Thoracic aorta (tissue), 2 donors: ENCODE measurements around the gene ARL6IP5. TPM values are rescaled to one million over a fixed set of nuclear protein-coding genes. Genes with fewer than 3 reads are reported as not detected.
A peak's percentile ranks its signal among the peaks of the same experiment; 100 is the strongest.

Source experiments
- ATAC-seq: fragments of 150-250 bp; one replicate; pipeline ENCODE4 v1.8.0; 2017; ENCODE audit warnings: low read depth; ENCODE audit not compliant: insufficient number of reproducible peaks, low FRiP score
- DNase-seq: peaks from one replicate; pipeline ENCODE4 v3.0.0-alpha.2; 2020; ENCODE audit warnings: low spot score
- H3K27ac ChIP-seq, 2 donors: fragments of 200-600 bp; sonication (generic); 1 replicate in 1 of 2; 2 replicates in 1 of 2; pipeline ENCODE4 v1.5.1; 2016; ENCODE audit warnings: mild to moderate bottlenecking in 2 of 2, moderate library complexity in 2 of 2
- H3K27me3 ChIP-seq: fragments of 200-600 bp; sonication (generic); replicated peaks from 2 replicates; pipeline ENCODE4 v1.6.0; 2016; ENCODE audit warnings: mild to moderate bottlenecking; ENCODE audit not compliant: insufficient read depth
- H3K36me3 ChIP-seq: fragments of 200-600 bp; sonication (generic); one replicate; pipeline ENCODE4 v1.5.1; 2016
- H3K4me1 ChIP-seq, 2 donors: fragments of 200-600 bp; sonication (generic); 1 replicate in 1 of 2; 2 replicates in 1 of 2; pipeline versions ENCODE4 v1.5.1 to v1.6.0; 2016; ENCODE audit warnings: low read depth in 2 of 2, mild to moderate bottlenecking in 1 of 2; ENCODE audit not compliant: control insufficient read depth in 1 of 2
- H3K4me3 ChIP-seq: fragments of 200-600 bp; sonication (generic); 2 replicates; pipeline ENCODE4 v1.5.1; 2016; ENCODE audit warnings: mild to moderate bottlenecking
- H3K9me3 ChIP-seq: fragments of 200-600 bp; sonication (generic); 2 replicates; pipeline ENCODE4 v1.5.1; 2016
- CTCF ChIP-seq: fragments of 200-600 bp; sonication (generic); IDR thresholded peaks from one replicate; pipeline ENCODE4 v1.5.1; 2019; ENCODE audit warnings: antibody characterized with exemption
- total RNA-seq, 2 donors: library from RNA; depleted of rRNA; stranded (reverse); fragments of >200 nt; gene quantifications; one replicate each; pipeline versions ENCODE4 v1.1.0 to v1.2.3, GENCODE V29; 2016

ARL6IP5 gene
- total RNA-seq, 2 donors from 2014 or later, result 195 to 269 TPM

- Histone ChIP-seq H3K4me3 (no peak overlapping the region), H3K27ac (no peak overlapping the region), H3K36me3 (no peaks in the 10 kb centered on the region), H3K9me3 (no peaks in the 10 kb centered on the region), H3K4me1 (peaks cover 0 to 7% of the 10 kb centered on the region in 2 donors), H3K27me3 (no peaks in the 10 kb centered on the region)
- DNase-seq, result no peak
- no peak for TF ChIP-seq CTCF
- ATAC-seq, result no peak
Measured at GRCh38 chr3:69116897-69117296, 32.2 kb downstream of the ARL6IP5 start.

GRCh38 chr3:69118555-69118954 lies 33.8 kb downstream of the ARL6IP5 start:
- Histone ChIP-seq H3K27me3 (no peaks in the 10 kb centered on the region), H3K27ac (no peak overlapping the region), H3K36me3 (no peaks in the 10 kb centered on the region), H3K9me3 (no peaks in the 10 kb centered on the region), H3K4me1 (peaks cover 0 to 7% of the 10 kb centered on the region in 2 donors), H3K4me3 (no peak overlapping the region)
- no peak for TF ChIP-seq CTCF
- DNase-seq (no peak), ATAC-seq (no peak)

- Histone ChIP-seq H3K4me1 (peaks cover 0 to 7% of the 10 kb centered on the region in 2 donors), H3K27ac (no peak overlapping the region), H3K4me3 (no peak overlapping the region), H3K9me3 (no peaks in the 10 kb centered on the region), H3K36me3 (no peaks in the 10 kb centered on the region), H3K27me3 (no peaks in the 10 kb centered on the region)
- no peak for ATAC-seq
- no peak for DNase-seq
- TF ChIP-seq CTCF, result no peak
Measured at GRCh38 chr3:69119138-69119537, 34.4 kb downstream of the ARL6IP5 start.

GRCh38 chr3:69119681-69120080 lies 34.9 kb downstream of the ARL6IP5 start:
- no peak overlapping the region for H3K27ac ChIP-seq

GRCh38 chr3:69120879-69121464 lies 36.2 kb downstream of the ARL6IP5 start:
- TF ChIP-seq CTCF, result peak; percentile 95
- Histone ChIP-seq H3K36me3 (no peaks in the 10 kb centered on the region), H3K4me1 (peaks cover 0 to 2% of the 10 kb centered on the region in 2 donors), H3K4me3 (no peak overlapping the region), H3K27me3 (no peaks in the 10 kb centered on the region), H3K27ac (no peak overlapping the region), H3K9me3 (no peaks in the 10 kb centered on the region)
- ATAC-seq (no peak), DNase-seq (peak; percentile 30)

More at GRCh38 chr3:69119681-69120080, 34.9 kb downstream of the ARL6IP5 start:
- no peak for TF ChIP-seq CTCF
- Histone ChIP-seq H3K4me3 (no peak overlapping the region), H3K36me3 (no peaks in the 10 kb centered on the region), H3K9me3 (no peaks in the 10 kb centered on the region), H3K27me3 (no peaks in the 10 kb centered on the region), H3K4me1 (peaks cover 0 to 7% of the 10 kb centered on the region in 2 donors)
- ATAC-seq, result no peak
- DNase-seq, result no peak
